Measurements from ENCODE around the gene KCNQ1. TPM values are rescaled to one million over a fixed set of nuclear protein-coding genes. Genes with fewer than 3 reads are reported as not detected.

KCNQ1 gene
- total RNA-seq, 2 donors from 2014 or later: 18.6 to 25.5 TPM

GRCh38 chr11:2586793-2587131 lies 142.0 kb downstream of the KCNQ1 start:
- Mint-ChIP-seq H3K4me1 (no peaks in the 10 kb centered on the region), H3K27ac (peak overlapping the region; percentile 34), H3K4me3 (no peak overlapping the region), H3K27me3 (no peaks in the 10 kb centered on the region), H3K36me3 (ENCODE audit: low read depth) (peaks cover 3% of the 10 kb centered on the region)
- DNase-seq (peak in 1 of 3 donors; percentile 5), ATAC-seq (no peak)
- no peaks in the 10 kb centered on the region for H3K9me3 ChIP-seq (ENCODE audit: control insufficient read depth, low read length, poor library complexity, severe bottlenecking)

GRCh38 chr11:2587132-2587930 lies 142.5 kb downstream of the KCNQ1 start:
- no peaks in the 10 kb centered on the region for H3K9me3 ChIP-seq (ENCODE audit: control insufficient read depth, low read length, poor library complexity, severe bottlenecking)
- Mint-ChIP-seq H3K4me3 (no peak overlapping the region), H3K27me3 (no peaks in the 10 kb centered on the region), H3K4me1 (no peaks in the 10 kb centered on the region), H3K36me3 (ENCODE audit: low read depth) (peaks cover 3% of the 10 kb centered on the region), H3K27ac (peak overlapping the region; percentile 34)
- DNase-seq (peak in 1 of 3 donors; percentile 3), ATAC-seq (no peak)

- ATAC-seq (no peak), DNase-seq (peak in 1 of 3 donors; percentile 9)
- no peak overlapping the region for H3K27ac Mint-ChIP-seq
These were observed 143.4 kb downstream of the KCNQ1 start for GRCh38 chr11:2587976-2588748.

GRCh38 chr11:2588809-2589537 lies 144.2 kb downstream of the KCNQ1 start:
- Mint-ChIP-seq H3K36me3 (ENCODE audit: low read depth) (peaks cover 3% of the 10 kb centered on the region), H3K27me3 (no peaks in the 10 kb centered on the region), H3K4me1 (peaks cover 4% of the 10 kb centered on the region), H3K4me3 (no peak overlapping the region), H3K27ac (no peak overlapping the region)
- ATAC-seq: no peak
- no peaks in the 10 kb centered on the region for H3K9me3 ChIP-seq (ENCODE audit: control insufficient read depth, low read length, poor library complexity, severe bottlenecking)
- DNase-seq: peak in 2 of 3 donors; percentile 3 to 10

More at GRCh38 chr11:2587976-2588748, 143.4 kb downstream of the KCNQ1 start:
- H3K9me3 ChIP-seq (ENCODE audit: control insufficient read depth, low read length, poor library complexity, severe bottlenecking): no peaks in the 10 kb centered on the region
- no peak overlapping the region for H3K4me3 Mint-ChIP-seq
- peaks cover 3% of the 10 kb centered on the region for H3K36me3 Mint-ChIP-seq (ENCODE audit: low read depth)
- no peaks in the 10 kb centered on the region for H3K27me3 Mint-ChIP-seq
- H3K4me1 Mint-ChIP-seq: no peaks in the 10 kb centered on the region

GRCh38 chr11:2589538-2589934 lies 144.7 kb downstream of the KCNQ1 start:
- ATAC-seq: no peak
- H3K27ac Mint-ChIP-seq: no peak overlapping the region
- peaks cover 4% of the 10 kb centered on the region for H3K4me1 Mint-ChIP-seq
- no peak for DNase-seq
- no peaks in the 10 kb centered on the region for H3K9me3 ChIP-seq (ENCODE audit: control insufficient read depth, low read length, poor library complexity, severe bottlenecking)
- H3K4me3 Mint-ChIP-seq: no peak overlapping the region
- H3K27me3 Mint-ChIP-seq: no peaks in the 10 kb centered on the region
- H3K36me3 Mint-ChIP-seq (ENCODE audit: low read depth): peaks cover 3% of the 10 kb centered on the region

- DNase-seq (peak in 2 of 3 donors; percentile 6 to 9), ATAC-seq (no peak)
- Mint-ChIP-seq H3K27ac (no peak overlapping the region), H3K4me1 (peaks cover 4% of the 10 kb centered on the region), H3K36me3 (ENCODE audit: low read depth) (peaks cover 3% of the 10 kb centered on the region), H3K27me3 (no peaks in the 10 kb centered on the region), H3K4me3 (no peak overlapping the region)
- no peaks in the 10 kb centered on the region for H3K9me3 ChIP-seq (ENCODE audit: control insufficient read depth, low read length, poor library complexity, severe bottlenecking)
These were observed 145.5 kb downstream of the KCNQ1 start for GRCh38 chr11:2590131-2590964.

GRCh38 chr11:2590965-2591754 lies 146.4 kb downstream of the KCNQ1 start:
- ATAC-seq (no peak), DNase-seq (peak in 1 of 3 donors; percentile 4)
- H3K36me3 Mint-ChIP-seq (ENCODE audit: low read depth): peaks cover 3% of the 10 kb centered on the region
- H3K4me1 Mint-ChIP-seq: peaks cover 4% of the 10 kb centered on the region
- no peak overlapping the region for H3K27ac Mint-ChIP-seq
- no peaks in the 10 kb centered on the region for H3K27me3 Mint-ChIP-seq
- no peak overlapping the region for H3K4me3 Mint-ChIP-seq
- H3K9me3 ChIP-seq (ENCODE audit: control insufficient read depth, low read length, poor library complexity, severe bottlenecking): no peaks in the 10 kb centered on the region

- Mint-ChIP-seq H3K27me3 (no peaks in the 10 kb centered on the region), H3K4me1 (peaks cover 4% of the 10 kb centered on the region), H3K36me3 (ENCODE audit: low read depth) (peaks cover 3% of the 10 kb centered on the region), H3K4me3 (no peak overlapping the region), H3K27ac (no peak overlapping the region)
- DNase-seq: no peak
- no peak for ATAC-seq
- no peaks in the 10 kb centered on the region for H3K9me3 ChIP-seq (ENCODE audit: control insufficient read depth, low read length, poor library complexity, severe bottlenecking)
These were observed 147.0 kb downstream of the KCNQ1 start for GRCh38 chr11:2591805-2592204.

GRCh38 chr11:2592559-2593392 lies 148.0 kb downstream of the KCNQ1 start:
- no peaks in the 10 kb centered on the region for H3K9me3 ChIP-seq (ENCODE audit: control insufficient read depth, low read length, poor library complexity, severe bottlenecking)
- Mint-ChIP-seq H3K36me3 (ENCODE audit: low read depth) (peaks cover 3% of the 10 kb centered on the region), H3K4me1 (peaks cover 4% of the 10 kb centered on the region), H3K27me3 (no peaks in the 10 kb centered on the region), H3K27ac (no peak overlapping the region), H3K4me3 (no peak overlapping the region)
- ATAC-seq: no peak
- DNase-seq: peak in 1 of 3 donors; percentile 5

- Mint-ChIP-seq H3K27ac (no peak overlapping the region), H3K27me3 (no peaks in the 10 kb centered on the region), H3K4me1 (peaks cover 4% of the 10 kb centered on the region), H3K4me3 (no peak overlapping the region), H3K36me3 (ENCODE audit: low read depth) (peaks cover 3% of the 10 kb centered on the region)
- ATAC-seq (no peak), DNase-seq (no peak)
- no peaks in the 10 kb centered on the region for H3K9me3 ChIP-seq (ENCODE audit: control insufficient read depth, low read length, poor library complexity, severe bottlenecking)
These were observed 148.7 kb downstream of the KCNQ1 start for GRCh38 chr11:2593393-2593950.

- Mint-ChIP-seq H3K27me3 (no peaks in the 10 kb centered on the region), H3K4me3 (no peak overlapping the region), H3K27ac (no peak overlapping the region), H3K36me3 (ENCODE audit: low read depth) (peaks cover 3% of the 10 kb centered on the region), H3K4me1 (peaks cover 4% of the 10 kb centered on the region)
- no peaks in the 10 kb centered on the region for H3K9me3 ChIP-seq (ENCODE audit: control insufficient read depth, low read length, poor library complexity, severe bottlenecking)
- DNase-seq (no peak), ATAC-seq (no peak)
These were observed 149.5 kb downstream of the KCNQ1 start for GRCh38 chr11:2594267-2594666.
